Dendritic cell treated with granulocyte-macrophage colony-stimulating factor and Interleukin-4, amounts not matched to agents 40 ng/mL and 50 ng/mL, for 4 days (primary cell): ENCODE results near the gene JPT2.
A peak's percentile ranks its signal among the peaks of the same experiment; 100 is the strongest.

Source experiments
- H3K27ac Mint-ChIP-seq: one replicate; pipeline ENCODE4 v1.8.0; 2022; ENCODE audit warnings: mild to moderate bottlenecking, mixed read lengths
- H3K27me3 Mint-ChIP-seq: one replicate; pipeline ENCODE4 v1.8.0; 2022; ENCODE audit warnings: mild to moderate bottlenecking, mixed read lengths
- H3K36me3 Mint-ChIP-seq: one replicate; pipeline ENCODE4 v1.8.0; 2022; ENCODE audit warnings: low read depth, mixed read lengths
- H3K4me1 Mint-ChIP-seq: one replicate; pipeline ENCODE4 v1.8.0; 2022; ENCODE audit warnings: low read depth, mixed read lengths
- H3K4me3 Mint-ChIP-seq: one replicate; pipeline ENCODE4 v1.8.0; 2022; ENCODE audit warnings: mild to moderate bottlenecking, moderate library complexity, mixed read lengths
- H3K9me3 Mint-ChIP-seq: one replicate; pipeline ENCODE4 v1.8.0; 2022; ENCODE audit warnings: mixed read lengths
- intact Hi-C: fragments of 100-400 bp; cut with micrococcal nuclease; formaldehyde crosslinking; loops from one replicate; pipeline ENCODE4 v1.15.0; 2022

Gene JPT2

GRCh38 chr16:1642148-1642547 lies 35.9 kb upstream of the JPT2 start:
- no peak overlapping the region for H3K4me3 Mint-ChIP-seq
- H3K27me3 Mint-ChIP-seq, result no peaks in the 10 kb centered on the region
- peaks cover 25% of the 10 kb centered on the region for H3K4me1 Mint-ChIP-seq
- peaks cover 91% of the 10 kb centered on the region for H3K36me3 Mint-ChIP-seq
- no peaks in the 10 kb centered on the region for H3K9me3 Mint-ChIP-seq
- H3K27ac Mint-ChIP-seq, result no peak overlapping the region
- intact Hi-C loops, result no loop called here

- Mint-ChIP-seq H3K27me3 (no peaks in the 10 kb centered on the region), H3K27ac (no peak overlapping the region), H3K36me3 (peaks cover 87% of the 10 kb centered on the region), H3K4me1 (peaks cover 28% of the 10 kb centered on the region), H3K4me3 (no peak overlapping the region), H3K9me3 (no peaks in the 10 kb centered on the region)
- intact Hi-C loops, result no loop called here
Observed at GRCh38 chr16:1642753-1643152, 35.3 kb upstream of the JPT2 start.

DNA sequence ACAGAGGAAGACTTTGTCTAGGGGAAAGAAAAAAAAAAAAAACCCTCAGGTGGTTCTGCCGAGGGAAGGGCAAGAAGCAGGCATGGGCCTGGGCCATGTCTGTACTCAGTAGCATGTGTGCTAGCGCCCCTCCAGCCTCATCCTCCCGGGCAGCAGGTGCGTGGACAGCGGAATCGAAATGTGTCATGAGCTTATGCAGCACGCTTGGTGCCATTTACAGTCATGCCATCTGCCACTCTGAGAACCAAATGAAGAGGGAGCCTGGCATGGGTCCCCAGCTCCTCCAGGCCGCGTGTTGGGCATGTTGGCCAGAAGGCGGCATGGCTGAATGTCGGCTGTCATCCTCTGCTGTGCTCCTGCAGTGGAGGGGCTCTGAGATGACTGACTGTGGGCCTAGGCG lies 34.6 kb upstream of the JPT2 start:
- intact Hi-C loops, result no loop called here
- Mint-ChIP-seq H3K4me3 (no peak overlapping the region), H3K27ac (no peak overlapping the region), H3K4me1 (peaks cover 34% of the 10 kb centered on the region), H3K36me3 (peaks cover 87% of the 10 kb centered on the region), H3K27me3 (no peaks in the 10 kb centered on the region), H3K9me3 (no peaks in the 10 kb centered on the region)

DNA sequence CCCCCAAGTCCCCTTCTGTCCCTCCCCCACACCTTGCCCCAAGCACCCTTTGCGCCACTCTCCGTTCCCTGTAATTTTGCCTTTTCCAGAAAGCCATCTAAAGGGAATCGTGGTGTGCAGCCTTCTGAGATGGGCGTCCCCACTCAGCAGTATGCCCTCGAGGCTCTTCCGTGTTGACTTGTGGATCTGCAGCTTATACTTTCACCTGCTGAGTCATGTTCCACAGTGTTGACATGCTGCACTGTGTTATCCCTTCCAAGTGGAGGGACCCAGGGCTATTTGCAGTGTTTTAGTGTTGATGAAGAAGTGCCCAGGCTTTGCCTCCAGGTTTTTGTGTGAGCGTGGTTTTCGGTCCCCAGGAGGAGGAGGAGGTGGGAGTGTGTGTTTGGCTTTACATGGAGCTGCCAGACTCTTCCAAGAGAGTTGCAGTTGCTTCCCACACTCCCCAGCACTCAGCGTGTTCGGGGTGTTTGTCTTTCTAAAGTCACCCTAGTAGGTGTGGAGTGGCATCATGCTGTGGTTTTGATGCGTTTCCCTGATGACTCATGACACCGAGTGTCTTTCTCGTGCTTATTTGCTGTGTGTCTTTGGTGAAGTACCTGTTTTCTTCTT lies 32.1 kb upstream of the JPT2 start:
- Mint-ChIP-seq H3K9me3 (no peaks in the 10 kb centered on the region), H3K36me3 (peaks cover 83% of the 10 kb centered on the region), H3K27me3 (no peaks in the 10 kb centered on the region), H3K27ac (peak overlapping the region; percentile 28), H3K4me1 (peaks cover 39% of the 10 kb centered on the region), H3K4me3 (no peak overlapping the region)
- intact Hi-C loops, result no loop called here

DNA sequence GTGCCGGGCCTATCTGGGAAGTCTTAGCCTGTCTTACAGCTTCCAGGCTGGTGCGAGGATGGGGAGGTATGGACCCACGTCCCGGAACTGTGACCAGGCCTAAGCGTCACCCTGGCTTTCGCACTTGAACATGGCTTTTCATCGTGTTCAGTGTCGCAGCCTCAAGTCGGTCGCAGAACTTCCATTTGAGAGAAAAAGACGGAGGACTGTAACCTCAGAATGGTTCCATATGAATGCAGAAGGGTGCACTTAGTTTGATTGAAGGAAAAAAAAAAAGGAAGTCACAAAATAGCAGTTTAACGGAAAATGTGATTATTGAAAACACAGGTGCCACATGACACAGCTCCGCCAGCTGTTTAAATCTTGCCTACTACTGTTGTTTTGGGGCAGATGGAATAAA lies 30.2 kb upstream of the JPT2 start:
- peak overlapping the region; percentile 2 for H3K27ac Mint-ChIP-seq
- H3K27me3 Mint-ChIP-seq, result no peaks in the 10 kb centered on the region
- H3K4me3 Mint-ChIP-seq, result no peak overlapping the region
- intact Hi-C loops, result no loop called here
- no peaks in the 10 kb centered on the region for H3K9me3 Mint-ChIP-seq
- H3K36me3 Mint-ChIP-seq, result peaks cover 83% of the 10 kb centered on the region
- peaks cover 44% of the 10 kb centered on the region for H3K4me1 Mint-ChIP-seq

DNA sequence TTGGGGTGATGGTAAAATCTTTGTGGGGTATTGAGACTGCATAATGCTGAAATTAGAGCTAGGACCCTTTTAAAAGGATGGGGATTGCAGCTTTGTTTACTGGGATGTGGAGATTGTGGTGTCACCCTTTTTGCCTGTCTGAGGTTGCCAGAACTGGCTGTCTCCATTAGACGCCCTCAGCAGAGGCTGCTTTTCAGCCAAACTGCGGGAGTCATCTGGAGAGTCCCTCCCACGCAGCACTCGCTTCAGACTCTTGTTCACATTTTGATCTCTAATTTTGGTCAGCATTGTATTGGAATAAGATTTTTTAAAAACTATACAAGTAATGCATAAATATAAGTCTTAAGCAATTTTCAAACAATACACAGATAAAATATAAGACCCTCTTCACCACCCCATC lies 27.9 kb upstream of the JPT2 start:
- H3K36me3 Mint-ChIP-seq, result peaks cover 83% of the 10 kb centered on the region
- intact Hi-C loops, result no loop called here
- no peaks in the 10 kb centered on the region for H3K27me3 Mint-ChIP-seq
- H3K4me3 Mint-ChIP-seq, result no peak overlapping the region
- H3K27ac Mint-ChIP-seq, result no peak overlapping the region
- H3K9me3 Mint-ChIP-seq, result no peaks in the 10 kb centered on the region
- peaks cover 48% of the 10 kb centered on the region for H3K4me1 Mint-ChIP-seq

DNA sequence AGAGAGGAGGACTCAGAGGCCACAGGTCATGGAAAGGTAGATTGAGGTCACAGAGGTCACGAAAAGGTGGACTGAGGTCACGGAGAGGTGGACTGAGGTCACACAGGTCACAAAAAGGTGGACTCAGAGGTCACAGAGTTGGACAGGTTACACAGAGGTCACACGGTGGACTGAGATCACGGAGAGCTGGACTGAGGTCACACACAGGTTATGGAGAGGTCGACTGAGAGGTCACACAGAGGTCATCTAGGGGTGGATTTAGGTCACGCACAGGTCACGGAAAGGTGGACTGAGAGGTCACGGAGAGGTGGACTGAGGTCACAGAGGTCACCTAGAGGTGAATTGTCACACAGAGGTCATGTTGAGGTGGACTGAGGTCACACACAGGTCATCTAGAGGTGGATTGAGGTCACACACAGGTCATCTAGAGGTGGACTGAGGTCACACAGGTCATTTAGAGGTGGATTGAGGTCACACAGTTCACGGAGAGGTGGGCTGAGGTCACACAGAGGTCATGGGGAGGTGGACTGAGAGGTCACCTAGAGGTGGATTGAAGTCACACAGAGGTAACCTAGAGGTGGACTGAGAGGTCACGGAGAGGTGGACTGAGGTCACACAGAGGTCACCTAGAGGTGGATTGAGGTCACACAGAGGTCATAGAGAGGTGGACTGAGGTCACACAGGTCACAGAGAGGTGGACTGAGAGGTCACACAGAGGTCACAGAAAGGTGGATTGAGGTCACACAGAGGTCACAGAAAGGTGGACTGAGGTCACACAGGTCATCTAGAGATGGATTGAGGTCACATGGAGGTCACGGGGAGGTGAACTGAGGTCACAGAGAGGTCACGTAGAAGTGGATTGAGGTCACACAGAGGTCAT lies 26.7 kb upstream of the JPT2 start:
- no peak overlapping the region for H3K4me3 Mint-ChIP-seq
- H3K4me1 Mint-ChIP-seq, result peaks cover 40% of the 10 kb centered on the region
- H3K27ac Mint-ChIP-seq, result peak overlapping the region; percentile 47
- H3K9me3 Mint-ChIP-seq, result no peaks in the 10 kb centered on the region
- intact Hi-C loops, result no loop called here
- H3K27me3 Mint-ChIP-seq, result no peaks in the 10 kb centered on the region
- peaks cover 84% of the 10 kb centered on the region for H3K36me3 Mint-ChIP-seq

- intact Hi-C loops, result no loop called here
- Mint-ChIP-seq H3K4me1 (peaks cover 34% of the 10 kb centered on the region), H3K9me3 (no peaks in the 10 kb centered on the region), H3K4me3 (no peak overlapping the region), H3K27me3 (no peaks in the 10 kb centered on the region), H3K27ac (no peak overlapping the region), H3K36me3 (peaks cover 90% of the 10 kb centered on the region)
Observed at GRCh38 chr16:1651974-1652312, 26.1 kb upstream of the JPT2 start.

DNA sequence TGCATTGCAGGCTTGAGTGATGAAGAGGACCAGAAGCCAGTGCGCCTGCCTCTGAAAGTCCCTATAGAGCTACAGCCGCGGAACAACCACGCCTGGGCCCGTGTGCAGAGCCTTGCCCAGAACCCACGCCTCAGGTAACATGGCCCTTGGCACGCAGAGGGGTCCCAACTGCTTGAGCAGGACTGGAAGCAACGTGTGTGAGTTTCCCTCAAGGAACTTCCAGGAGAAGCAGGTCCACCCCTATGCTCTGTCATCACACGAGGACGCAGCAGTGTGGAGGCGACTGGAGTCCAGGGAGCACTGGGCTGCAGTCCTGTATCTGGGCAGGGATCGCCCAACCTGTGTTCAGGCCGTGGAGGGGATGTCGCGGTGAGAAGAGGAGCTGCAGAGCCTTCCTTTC lies 25.1 kb upstream of the JPT2 start:
- Mint-ChIP-seq H3K36me3 (peaks cover 96% of the 10 kb centered on the region), H3K4me1 (peaks cover 28% of the 10 kb centered on the region), H3K9me3 (no peaks in the 10 kb centered on the region), H3K27ac (no peak overlapping the region), H3K27me3 (no peaks in the 10 kb centered on the region), H3K4me3 (no peak overlapping the region)
- intact Hi-C loops, result no loop called here

- no peak overlapping the region for H3K4me3 Mint-ChIP-seq
- H3K27ac Mint-ChIP-seq, result peak overlapping the region; percentile 68
- intact Hi-C loops, result no loop called here
- H3K27me3 Mint-ChIP-seq, result no peaks in the 10 kb centered on the region
- H3K9me3 Mint-ChIP-seq, result no peaks in the 10 kb centered on the region
- H3K4me1 Mint-ChIP-seq, result peaks cover 25% of the 10 kb centered on the region
- peaks cover 100% of the 10 kb centered on the region for H3K36me3 Mint-ChIP-seq
Observed at GRCh38 chr16:1654505-1655268, 23.4 kb upstream of the JPT2 start.

DNA sequence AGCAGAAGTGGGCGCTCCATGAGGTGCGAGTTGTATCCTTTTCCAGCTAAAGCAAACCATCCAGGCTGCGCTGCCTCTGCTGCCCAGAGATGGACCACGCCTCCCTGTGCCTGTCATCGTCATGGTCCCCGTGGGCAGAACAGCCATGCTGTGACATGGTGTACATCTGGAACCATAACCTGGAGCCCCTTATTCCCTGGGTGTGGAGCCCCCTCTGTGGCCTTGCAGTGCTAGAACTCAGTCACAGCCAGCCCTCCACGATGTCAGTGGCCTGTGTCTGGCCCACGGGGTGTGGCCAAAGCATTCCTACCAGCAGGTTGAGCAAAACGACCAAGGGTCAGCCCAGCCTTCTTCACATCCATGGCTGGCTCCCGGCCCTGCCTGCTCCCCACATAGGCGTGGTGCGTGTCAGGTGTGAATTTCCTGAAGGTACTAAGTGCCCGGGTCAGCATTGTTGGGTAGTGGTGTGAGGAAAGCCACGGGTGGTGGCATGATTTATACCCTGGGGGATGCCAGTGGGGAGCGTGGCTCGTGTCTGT lies 22.7 kb upstream of the JPT2 start:
- no peaks in the 10 kb centered on the region for H3K9me3 Mint-ChIP-seq
- no peak overlapping the region for H3K4me3 Mint-ChIP-seq
- peaks cover 25% of the 10 kb centered on the region for H3K4me1 Mint-ChIP-seq
- intact Hi-C loops, result no loop called here
- no peaks in the 10 kb centered on the region for H3K27me3 Mint-ChIP-seq
- H3K36me3 Mint-ChIP-seq, result peaks cover 100% of the 10 kb centered on the region
- H3K27ac Mint-ChIP-seq, result peak overlapping the region; percentile 68

DNA sequence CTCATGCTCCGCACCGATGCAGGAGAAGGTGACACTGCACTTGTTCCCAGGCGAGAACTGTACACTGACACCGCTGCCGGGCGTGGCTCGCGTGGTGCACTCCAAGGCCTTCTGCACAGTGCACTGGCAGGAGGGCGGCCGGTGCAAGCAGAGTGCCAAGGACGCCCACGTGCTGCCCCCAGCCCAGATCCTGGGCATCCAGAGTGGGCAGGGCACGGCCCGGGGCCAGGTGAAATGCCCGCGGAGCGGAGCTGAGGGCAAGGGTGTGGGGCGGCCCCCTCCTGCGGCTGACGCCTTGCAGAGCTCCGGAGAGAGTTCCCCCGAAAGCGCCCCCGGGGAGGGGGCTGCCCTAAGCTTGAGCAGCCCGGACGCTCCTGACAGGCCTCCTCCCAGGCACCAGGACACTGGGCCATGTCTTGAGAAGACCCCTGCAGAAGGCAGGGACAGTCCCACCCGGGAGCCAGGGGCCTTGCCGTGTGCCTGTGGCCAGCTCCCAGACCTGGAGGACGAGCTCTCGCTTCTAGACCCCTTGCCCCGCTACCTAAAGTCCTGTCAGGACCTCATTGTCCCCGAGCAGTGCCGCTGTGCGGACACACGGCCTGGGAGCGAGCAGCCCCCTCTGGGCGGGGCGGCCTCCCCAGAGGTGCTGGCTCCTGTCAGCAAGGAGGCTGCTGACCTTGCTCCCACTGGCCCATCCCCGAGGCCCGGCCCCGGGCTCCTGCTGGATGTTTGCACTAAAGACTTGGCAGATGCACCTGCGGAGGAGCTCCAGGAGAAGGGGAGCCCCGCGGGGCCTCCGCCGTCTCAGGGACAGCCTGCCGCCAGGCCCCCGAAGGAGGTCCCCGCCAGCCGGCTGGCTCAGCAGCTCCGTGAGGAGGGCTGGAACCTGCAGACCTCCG lies 21.9 kb upstream of the JPT2 start:
- intact Hi-C loops, result no loop called here
- no peaks in the 10 kb centered on the region for H3K9me3 Mint-ChIP-seq
- no peak overlapping the region for H3K27ac Mint-ChIP-seq
- peaks cover 100% of the 10 kb centered on the region for H3K36me3 Mint-ChIP-seq
- peaks cover 19% of the 10 kb centered on the region for H3K4me1 Mint-ChIP-seq
- no peak overlapping the region for H3K4me3 Mint-ChIP-seq
- H3K27me3 Mint-ChIP-seq, result no peaks in the 10 kb centered on the region

DNA sequence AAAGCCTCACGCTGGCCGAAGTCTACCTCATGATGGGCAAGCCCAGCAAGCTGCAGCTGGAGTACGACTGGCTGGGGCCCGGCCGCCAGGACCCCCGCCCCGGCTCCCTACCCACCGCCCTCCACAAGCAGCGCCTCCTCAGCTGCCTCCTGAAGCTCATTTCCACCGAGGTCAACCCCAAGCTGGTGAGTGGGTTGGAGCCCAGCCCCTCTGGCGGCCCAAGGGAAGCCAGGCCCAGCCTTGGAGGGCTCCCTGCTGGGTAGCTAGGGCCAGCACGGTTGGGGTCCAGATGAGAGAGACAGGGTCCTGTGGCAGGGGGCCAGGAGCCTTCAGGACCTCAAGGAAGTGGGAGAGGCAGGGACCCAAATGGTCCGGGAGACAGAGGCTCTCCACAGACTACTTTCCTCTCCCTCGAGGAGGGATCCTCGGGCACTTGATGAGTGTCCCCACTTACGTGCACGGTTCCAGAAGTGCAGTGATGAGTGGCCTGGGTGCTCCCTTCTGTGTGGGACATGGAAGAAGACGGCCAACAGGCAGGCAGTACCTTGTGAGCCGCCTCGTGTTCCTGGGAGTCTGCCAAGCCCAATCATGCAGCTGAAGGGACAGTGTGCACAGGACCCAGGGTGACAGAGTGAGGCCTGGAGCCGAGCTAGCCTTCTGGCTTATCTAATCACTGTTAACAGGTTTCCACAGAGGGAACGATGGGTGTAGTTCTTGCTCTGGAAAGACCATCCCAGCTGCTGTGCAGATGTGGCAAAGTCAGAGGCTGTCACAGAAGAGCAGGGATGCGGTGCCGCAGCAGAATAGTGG lies 21.1 kb upstream of the JPT2 start:
- H3K4me3 Mint-ChIP-seq, result no peak overlapping the region
- H3K36me3 Mint-ChIP-seq, result peaks cover 97% of the 10 kb centered on the region
- intact Hi-C loops, result no loop called here
- no peaks in the 10 kb centered on the region for H3K9me3 Mint-ChIP-seq
- no peak overlapping the region for H3K27ac Mint-ChIP-seq
- peaks cover 15% of the 10 kb centered on the region for H3K4me1 Mint-ChIP-seq
- no peaks in the 10 kb centered on the region for H3K27me3 Mint-ChIP-seq
